ENCODE results near the gene DNAH11.

DNA sequence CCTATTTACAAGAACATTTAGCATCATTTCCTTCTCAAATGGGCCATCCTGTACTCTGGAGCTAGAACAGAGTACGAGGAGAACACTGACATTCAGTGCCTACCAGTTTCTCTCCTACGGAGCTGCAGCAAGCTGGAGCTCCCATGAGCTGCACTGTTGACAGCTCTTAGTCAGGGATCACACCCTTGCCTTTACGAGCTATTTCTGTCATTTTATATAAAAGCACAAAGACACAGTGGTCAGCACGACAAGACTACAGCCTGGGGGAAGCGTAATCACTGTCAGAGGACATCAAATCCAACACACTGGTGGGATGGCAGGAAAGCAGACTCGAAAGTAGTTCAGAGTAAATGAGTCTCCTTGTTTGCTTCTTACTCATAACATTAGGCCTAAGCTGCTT, 400.1 kb downstream of the DNAH11 start:
- no peak for TF ChIP-seq SKI (IDR thresholded peaks at IDR 0.05; ENCODE audit: partially characterized antibody)
- TF ChIP-seq TCF7 (IDR thresholded peaks at IDR 0.05; ENCODE audit: low read depth), result no peak

Measured in HepG2 (cell line).